RWPE1 (cell line): ENCODE results near the gene SNORC.
"Not testable (repeated sequence)": the region's sequence is repeated elsewhere in the genome, so short reads cannot be mapped to it uniquely, and the experiment has no call there.

Source experiments
- CTCF ChIA-PET: fragments of 350-600 bp; sonication (Branson Sonifier 250); formaldehyde crosslinking; extraction: SDS; loops from one replicate; lab custom pipeline; 2021; lab: Yijun Ruan, JAX
- POLR2A ChIA-PET: fragments of 400-600 bp; formaldehyde crosslinking; extraction: SDS; loops from one replicate; lab custom pipeline; 2020; ENCODE audit warnings: antibody characterized with exemption; ENCODE audit not compliant: low non-redundant PET; lab: Yijun Ruan, JAX
- DNase-seq: peaks from one replicate; pipeline ENCODE4 v3.0.0; 2012; ENCODE audit warnings: low spot score
- H3K27ac ChIP-seq: fragments of 450-650 bp; 2 replicates; pipeline ENCODE4 v1.5.1; 2017
- CTCF ChIP-seq: fragments of 450-650 bp; conservative IDR thresholded peaks from 2 replicates; pipeline ENCODE4 v1.5.1; 2017; ENCODE audit warnings: low read depth, mild to moderate bottlenecking

The SNORC gene

GRCh38 chr2:232897598-232898408, 27.7 kb downstream of the SNORC start:
- ChIA-PET CTCF (interaction anchor here (0.6 kb wide), 1 partner anchor 127 kb away, joined by 5 read pairs; no protein-coding TSS in a partner anchor), POLR2A (no interaction called here)
- DNase-seq, result no peak
- no peak for TF ChIP-seq CTCF
- peak overlapping the region; percentile 31 for H3K27ac ChIP-seq

GRCh38 chr2:232898592-232899543, 28.8 kb downstream of the SNORC start:
- no peak for TF ChIP-seq CTCF
- CTCF ChIA-PET, result no interaction called here
- no peak for DNase-seq

GRCh38 chr2:232900811-232901735, 31.0 kb downstream of the SNORC start:
- no peak for DNase-seq
- POLR2A ChIA-PET, result interaction anchor here (0.6 kb wide), 1 partner anchor 42 kb away, joined by 3 read pairs; no protein-coding TSS in a partner anchor
- CTCF ChIA-PET, result interaction anchor here (0.7 kb wide), 1 partner anchor 100 kb away, joined by 3 read pairs; no protein-coding TSS in a partner anchor
- H3K27ac ChIP-seq, result peak overlapping the region; percentile 92
- TF ChIP-seq CTCF, result no peak

More at GRCh38 chr2:232898592-232899543, 28.8 kb downstream of the SNORC start:
- POLR2A ChIA-PET, result no interaction called here
- peak overlapping the region; percentile 57 for H3K27ac ChIP-seq

- CTCF ChIA-PET, result interaction anchor here (0.7 kb wide), 1 partner anchor 99 kb away, joined by 3 read pairs; no protein-coding TSS in a partner anchor
- peak overlapping the region; percentile 92 for H3K27ac ChIP-seq
- no peak for TF ChIP-seq CTCF
- POLR2A ChIA-PET, result interaction anchor here (0.6 kb wide), 1 partner anchor 41 kb away, joined by 3 read pairs; no protein-coding TSS in a partner anchor
- peak; percentile 90 for DNase-seq
Observed at GRCh38 chr2:232901736-232902578, 31.9 kb downstream of the SNORC start.

GRCh38 chr2:232903989-232904388, 33.9 kb downstream of the SNORC start:
- H3K27ac ChIP-seq, result peak overlapping the region; percentile 51
- no peak for DNase-seq
- TF ChIP-seq CTCF, result no peak
- POLR2A ChIA-PET, result no interaction called here
- CTCF ChIA-PET, result no interaction called here

GRCh38 chr2:232906867-232907717, 37.0 kb downstream of the SNORC start:
- DNase-seq, POLR2A ChIA-PET, H3K27ac ChIP-seq, CTCF ChIA-PET: not testable (repeated sequence)

GRCh38 chr2:232907718-232908085, 37.6 kb downstream of the SNORC start:
- DNase-seq, CTCF ChIA-PET, H3K27ac ChIP-seq, POLR2A ChIA-PET: not testable (repeated sequence)
